ENCODE data around the gene AK4.

DNA sequence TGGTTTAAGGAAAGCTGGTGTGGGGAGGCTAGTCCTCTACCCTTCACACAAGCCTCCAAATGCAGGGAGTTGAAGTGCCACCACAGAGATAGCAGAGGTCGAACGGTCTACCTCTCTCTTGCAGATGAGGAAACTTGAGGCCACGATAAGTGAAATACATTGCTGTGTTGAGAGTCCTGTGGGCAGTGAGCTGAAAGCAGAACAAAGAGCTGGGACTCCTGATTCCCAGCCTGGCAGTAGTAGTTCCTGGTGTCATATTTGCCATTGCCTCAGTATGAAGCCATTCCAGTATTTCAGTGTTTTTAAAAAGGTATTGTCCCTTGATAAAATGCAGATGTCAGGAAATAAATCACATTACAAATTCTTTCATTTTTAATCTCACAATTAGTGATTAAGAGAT is 28.6 kb downstream of the AK4 start:
- TF ChIP-seq, protein P1, sequence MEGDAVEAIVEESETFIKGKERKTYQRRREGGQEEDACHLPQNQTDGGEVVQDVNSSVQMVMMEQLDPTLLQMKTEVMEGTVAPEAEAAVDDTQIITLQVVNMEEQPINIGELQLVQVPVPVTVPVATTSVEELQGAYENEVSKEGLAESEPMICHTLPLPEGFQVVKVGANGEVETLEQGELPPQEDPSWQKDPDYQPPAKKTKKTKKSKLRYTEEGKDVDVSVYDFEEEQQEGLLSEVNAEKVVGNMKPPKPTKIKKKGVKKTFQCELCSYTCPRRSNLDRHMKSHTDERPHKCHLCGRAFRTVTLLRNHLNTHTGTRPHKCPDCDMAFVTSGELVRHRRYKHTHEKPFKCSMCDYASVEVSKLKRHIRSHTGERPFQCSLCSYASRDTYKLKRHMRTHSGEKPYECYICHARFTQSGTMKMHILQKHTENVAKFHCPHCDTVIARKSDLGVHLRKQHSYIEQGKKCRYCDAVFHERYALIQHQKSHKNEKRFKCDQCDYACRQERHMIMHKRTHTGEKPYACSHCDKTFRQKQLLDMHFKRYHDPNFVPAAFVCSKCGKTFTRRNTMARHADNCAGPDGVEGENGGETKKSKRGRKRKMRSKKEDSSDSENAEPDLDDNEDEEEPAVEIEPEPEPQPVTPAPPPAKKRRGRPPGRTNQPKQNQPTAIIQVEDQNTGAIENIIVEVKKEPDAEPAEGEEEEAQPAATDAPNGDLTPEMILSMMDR (IDR thresholded peaks at IDR 0.05), result no peak
- no peak for TF ChIP-seq POLR2A (IDR thresholded peaks at IDR 0.05)
